ACC112 (cell line): ENCODE data around the gene NFKBIL1.

ENCODE experiments used
- H2AFZ ChIP-seq: fragments of 200-600 bp; sonication (generic); one replicate; pipeline ENCODE4 v1.6.0; 2017; ENCODE audit warnings: antibody characterized with exemption, low read length; ENCODE audit not compliant: unreplicated experiment
- H3K27ac ChIP-seq: fragments of 200-600 bp; sonication (generic); 2 replicates; pipeline ENCODE4 v1.5.1; 2014; ENCODE audit warnings: low read depth, mild to moderate bottlenecking, antibody characterized with exemption, low read length, moderate library complexity
- H3K27me3 ChIP-seq: fragments of 200-600 bp; sonication (generic); 2 replicates; pipeline ENCODE4 v1.6.1; 2014; ENCODE audit warnings: mild to moderate bottlenecking, antibody characterized with exemption, low read length, moderate library complexity, mixed read lengths; ENCODE audit not compliant: insufficient read depth
- H3K36me3 ChIP-seq: fragments of 200-600 bp; sonication (generic); 2 replicates; pipeline ENCODE4 v1.6.1; 2016; ENCODE audit warnings: mild to moderate bottlenecking, antibody characterized with exemption, low read length, moderate library complexity, mixed read lengths; ENCODE audit not compliant: insufficient read depth
- H3K4me1 ChIP-seq: fragments of 200-600 bp; sonication (generic); one replicate; pipeline ENCODE4 v1.6.1; 2016; ENCODE audit warnings: low read length, mixed read lengths; ENCODE audit not compliant: insufficient read depth, unreplicated experiment, control insufficient read depth
- H3K4me3 ChIP-seq: fragments of 200-600 bp; sonication (generic); 2 replicates; pipeline ENCODE4 v1.5.1; 2014; ENCODE audit warnings: mild to moderate bottlenecking, low read depth, low read length
- H3K79me2 ChIP-seq: fragments of 200-600 bp; sonication (generic); one replicate; pipeline ENCODE4 v1.6.0; 2016; ENCODE audit warnings: low read length; ENCODE audit not compliant: control insufficient read depth, unreplicated experiment, insufficient read depth

NFKBIL1 gene

GRCh38 chr6:31535538-31536324 lies 11.7 kb upstream of the NFKBIL1 start:
- no peak overlapping the region for H3K27ac ChIP-seq
- peaks cover 61% of the 10 kb centered on the region for H3K79me2 ChIP-seq
- no peak overlapping the region for H2AFZ ChIP-seq
- no peak overlapping the region for H3K4me3 ChIP-seq
- H3K36me3 ChIP-seq, result peaks cover 69% of the 10 kb centered on the region
- H3K4me1 ChIP-seq, result peaks cover 19% of the 10 kb centered on the region
- no peaks in the 10 kb centered on the region for H3K27me3 ChIP-seq

- H3K36me3 ChIP-seq, result peaks cover 51% of the 10 kb centered on the region
- H2AFZ ChIP-seq, result no peak overlapping the region
- no peak overlapping the region for H3K27ac ChIP-seq
- peaks cover 26% of the 10 kb centered on the region for H3K4me1 ChIP-seq
- peaks cover 75% of the 10 kb centered on the region for H3K79me2 ChIP-seq
- H3K4me3 ChIP-seq, result peak overlapping the region; percentile 82
- H3K27me3 ChIP-seq, result no peaks in the 10 kb centered on the region
These were observed 8.5 kb upstream of the NFKBIL1 start for GRCh38 chr6:31538805-31539400.

- H3K4me3 ChIP-seq, result peak overlapping the region; percentile 82
- no peaks in the 10 kb centered on the region for H3K27me3 ChIP-seq
- H2AFZ ChIP-seq, result no peak overlapping the region
- H3K4me1 ChIP-seq, result peaks cover 27% of the 10 kb centered on the region
- peaks cover 66% of the 10 kb centered on the region for H3K79me2 ChIP-seq
- H3K36me3 ChIP-seq, result peaks cover 37% of the 10 kb centered on the region
- peak overlapping the region; percentile 97 for H3K27ac ChIP-seq
These were observed 6.8 kb upstream of the NFKBIL1 start for GRCh38 chr6:31540640-31541039.

GRCh38 chr6:31541059-31541657 lies 6.2 kb upstream of the NFKBIL1 start:
- Histone ChIP-seq H3K36me3 (peaks cover 32% of the 10 kb centered on the region), H3K27ac (peak overlapping the region; percentile 97), H3K4me1 (peaks cover 31% of the 10 kb centered on the region), H2AFZ (no peak overlapping the region), H3K4me3 (peak overlapping the region; percentile 82), H3K79me2 (peaks cover 61% of the 10 kb centered on the region), H3K27me3 (no peaks in the 10 kb centered on the region)

- Histone ChIP-seq H3K36me3 (peaks cover 25% of the 10 kb centered on the region), H2AFZ (no peak within 1 kb of the TSS), H3K27ac (peak within 1 kb of the TSS; percentile 97), H3K4me1 (peaks cover 31% of the 10 kb centered on the region), H3K27me3 (no peaks in the 10 kb centered on the region), H3K79me2 (peaks cover 54% of the 10 kb centered on the region), H3K4me3 (peak within 1 kb of the TSS; percentile 82)
These were observed 5.5 kb upstream of the NFKBIL1 start, which contains the start of gene DDX39B for GRCh38 chr6:31541658-31542521. Gene DDX39B (minus strand): TSS chr6:31542003. CDS start chr6:31540532, 1,471 bp downstream.

GRCh38 chr6:31543639-31544038 lies 3.8 kb upstream of the NFKBIL1 start:
- Histone ChIP-seq H3K79me2 (peaks cover 52% of the 10 kb centered on the region), H3K4me1 (peaks cover 38% of the 10 kb centered on the region), H3K4me3 (no peak overlapping the region), H3K27ac (no peak overlapping the region), H2AFZ (no peak overlapping the region), H3K27me3 (no peaks in the 10 kb centered on the region), H3K36me3 (peaks cover 19% of the 10 kb centered on the region)

- no peak overlapping the region for H3K27ac ChIP-seq
- no peaks in the 10 kb centered on the region for H3K27me3 ChIP-seq
- no peak overlapping the region for H2AFZ ChIP-seq
- H3K4me3 ChIP-seq, result no peak overlapping the region
- H3K36me3 ChIP-seq, result peaks cover 10% of the 10 kb centered on the region
- H3K79me2 ChIP-seq, result peaks cover 45% of the 10 kb centered on the region
- H3K4me1 ChIP-seq, result peaks cover 30% of the 10 kb centered on the region
These were observed 2.7 kb upstream of the NFKBIL1 start for GRCh38 chr6:31544676-31545075.

GRCh38 chr6:31545291-31545690 lies 2.1 kb upstream of the NFKBIL1 start:
- Histone ChIP-seq H3K36me3 (peaks cover 4% of the 10 kb centered on the region), H3K4me3 (peak overlapping the region; percentile 76; the same call in 1 of the 2 replicates), H3K79me2 (peaks cover 39% of the 10 kb centered on the region), H3K4me1 (peaks cover 24% of the 10 kb centered on the region), H3K27me3 (no peaks in the 10 kb centered on the region), H2AFZ (no peak overlapping the region), H3K27ac (no peak overlapping the region)

- H3K27ac ChIP-seq, result peak within 1 kb of the TSS; percentile 65; the same call in 1 of the 2 replicates
- no peaks in the 10 kb centered on the region for H3K36me3 ChIP-seq
- H3K27me3 ChIP-seq, result no peaks in the 10 kb centered on the region
- peak within 1 kb of the TSS; percentile 88 for H2AFZ ChIP-seq
- H3K4me3 ChIP-seq, result peak within 1 kb of the TSS; percentile 76
- peaks cover 27% of the 10 kb centered on the region for H3K79me2 ChIP-seq
- peaks cover 24% of the 10 kb centered on the region for H3K4me1 ChIP-seq
These were observed 960 bp upstream of the NFKBIL1 start, which contains the start of gene ATP6V1G2 for GRCh38 chr6:31546339-31546957. Gene ATP6V1G2 (minus strand): TSS chr6:31546608. CDS start chr6:31546559, 49 bp downstream.
